ENCODE data around the gene FHL1. TPM values are rescaled to one million over a fixed set of nuclear protein-coding genes. Genes with fewer than 3 reads are reported as not detected.

FHL1 gene
- total and polyA plus RNA-seq, 2 donors (not counting 3 experiments of a cell fraction or from before 2014, with no cell fraction given) = 50.6 to 59.4 TPM

DNA sequence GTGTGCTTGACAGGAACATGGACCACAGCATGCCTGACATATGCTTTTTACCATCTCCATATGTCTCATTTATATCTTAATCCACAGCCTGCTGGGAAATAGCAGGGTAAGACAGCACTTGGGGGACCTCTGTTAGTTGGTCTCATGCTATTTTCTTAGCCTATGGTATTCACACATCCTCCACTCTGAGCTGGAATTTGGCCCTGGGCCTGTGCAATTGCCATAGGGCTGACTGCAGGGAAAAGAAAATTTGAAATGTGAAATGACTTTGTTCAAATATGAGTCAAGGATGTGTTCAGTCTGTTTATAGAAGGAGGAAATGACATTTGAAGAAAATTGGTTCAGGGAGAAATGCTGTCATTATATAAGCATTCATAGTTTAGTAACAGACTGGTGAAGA is 113.4 kb downstream of the FHL1 start:
- CTCF ChIA-PET = interaction anchor here (1.0 to 1.5 kb wide), 3 partner anchors 9 to 232 kb away, joined by 3 to 5 read pairs (median 4); partner anchors contain the start of gene MAP7D3
- Histone ChIP-seq H3K79me2 (ENCODE audit: control insufficient read depth, insufficient read depth, low read length) (no peaks in the 10 kb centered on the region), H3K4me3 (replicated peaks in 1 of 3; ENCODE audit: insufficient read depth in 1 of 3, low read depth in 1 of 3, low read length in 3 of 3) (no peak overlapping the region), H3K4me1 (ENCODE audit: control insufficient read depth, extremely low read depth, insufficient read depth, low read length) (peaks cover 34% of the 10 kb centered on the region), H3K36me3 (ENCODE audit: control insufficient read depth in 2 of 2, extremely low read depth in 1 of 2, insufficient read depth in 2 of 2, low read length in 2 of 2) (no peaks in the 10 kb centered on the region), H2AFZ (ENCODE audit: low read depth, low read length) (peak overlapping the region; percentile 20), H3K27ac (ENCODE audit: insufficient read depth, low read depth, low read length) (peak overlapping the region; percentile 96), H3K9me3 (replicated peaks; ENCODE audit: control insufficient read depth, insufficient read depth, low read length) (no peaks in the 10 kb centered on the region), H3K9me1 (replicated peaks; ENCODE audit: control insufficient read depth, extremely low read depth, insufficient read depth, low read length) (no peaks in the 10 kb centered on the region), H3K4me2 (ENCODE audit: insufficient read depth, low read length) (peak overlapping the region; percentile 16), H3K9ac (replicated peaks; ENCODE audit: extremely low read depth, insufficient read depth, low read length) (peak overlapping the region; percentile 65), H3K27me3 (ENCODE audit: control insufficient read depth in 2 of 2, insufficient read depth in 2 of 2, low read length in 2 of 2) (no peaks in the 10 kb centered on the region), H4K20me1 (replicated peaks; ENCODE audit: control insufficient read depth, extremely low read depth, insufficient read depth, low read length) (no peaks in the 10 kb centered on the region)
- BruUV-seq (replicated peaks) = no TSS peak
- TF ChIP-seq POLR2A (IDR thresholded peaks at IDR 0.05; ENCODE audit: low read depth, low read length) (no peak), CTCF (IDR thresholded peaks at IDR 0.05; ENCODE audit: extremely low read depth in 1 of 2, insufficient read depth in 1 of 2, low read depth in 1 of 2, low read length in 2 of 2) (no peak), JUN (IDR thresholded peaks at IDR 0.05; ENCODE audit: borderline replicate concordance, insufficient read depth, insufficient read length, low read depth) (peak; percentile 42), GATA2 (IDR thresholded peaks at IDR 0.05; ENCODE audit: insufficient read depth, insufficient read length, low read depth, low read length) (no peak), MYC (IDR thresholded peaks at IDR 0.05; ENCODE audit: low read depth, low read length) (no peak), EZH2 (IDR thresholded peaks at IDR 0.05; ENCODE audit: borderline replicate concordance, low read depth, low read length, severe bottlenecking) (no peak), FOS (IDR thresholded peaks at IDR 0.05; ENCODE audit: borderline replicate concordance, insufficient read depth, low read length) (peak; percentile 33), POLR2AphosphoS5 (IDR thresholded peaks at IDR 0.05; ENCODE audit: insufficient read depth, low read depth, low read length) (no peak)
- TF ChIP-seq, protein P1, sequence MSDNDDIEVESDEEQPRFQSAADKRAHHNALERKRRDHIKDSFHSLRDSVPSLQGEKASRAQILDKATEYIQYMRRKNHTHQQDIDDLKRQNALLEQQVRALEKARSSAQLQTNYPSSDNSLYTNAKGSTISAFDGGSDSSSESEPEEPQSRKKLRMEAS (IDR thresholded peaks at IDR 0.05; ENCODE audit: insufficient read depth, insufficient read length) = no peak
- DNase-seq (ENCODE audit: low read depth, low spot score) = peak; percentile 78
- POLR2A ChIA-PET = no interaction called here
- intact Hi-C loops (cut with micrococcal nuclease) = loop anchor here (10.0 kb wide), 1 partner anchor 736 kb away; the partner anchor contains the start of gene INTS6L
- peak; percentile 95 for FAIRE-seq
- dilution Hi-C loops (cut with MboI; ENCODE audit: extremely low pct_ligation_motif_present, low sequenced_read_pairs) = no loop called here

Small RNA genes lying within 50 kb of the gene (small RNA-seq; reads per million reads assigned to genes)
- not detected for gene RF01210 (ENCODE audit: insufficient read depth, insufficient read length, low read depth, low replicate concordance)

Other genes starting within 250 kb of the FHL1 start
- gene MMGT1, start 173.5 kb upstream of the FHL1 start, total RNA-seq = 18.8 and 19.9 TPM in 2 replicates
- gene MMGT1, start 173.5 kb upstream of the FHL1 start, polyA plus RNA-seq = 9.1 and 10.4 TPM in 2 replicates
- gene SLC9A6, start 162.1 kb upstream of the FHL1 start, total RNA-seq = 14.7 and 15.5 TPM in 2 replicates
- 6.9 and 8.1 TPM in 2 replicates for gene SLC9A6, start 162.1 kb upstream of the FHL1 start, polyA plus RNA-seq
- 20.0 and 22.8 TPM in 2 replicates for gene MAP7D3, start 103.9 kb downstream of the FHL1 start, total RNA-seq
- 5.6 and 6.5 TPM in 2 replicates for gene MAP7D3, start 103.9 kb downstream of the FHL1 start, polyA plus RNA-seq
- gene ADGRG4, start 153.4 kb downstream of the FHL1 start, total RNA-seq = 0.04 and 0.05 TPM in 2 replicates
- gene ADGRG4, start 153.4 kb downstream of the FHL1 start, polyA plus RNA-seq = 0.08 and 0.13 TPM in 2 replicates